ENCODE data around the gene PWWP2B. TPM values are rescaled to one million over a fixed set of nuclear protein-coding genes. Genes with fewer than 3 reads are reported as not detected.

PWWP2B gene
- total RNA-seq, 1 experiment from 2014 or later: 10.0 TPM

GRCh38 chr10:132353456-132354355, 43.3 kb upstream of the PWWP2B start:
- no peaks in the 10 kb centered on the region for H3K9me3 Mint-ChIP-seq (ENCODE audit: unreplicated experiment)
- intact Hi-C loops (cut with micrococcal nuclease): loop anchor here (5.0 kb wide), 1 partner anchor 46 kb away; the partner anchor contains the start of gene STK32C
- no TSS peak for BruUV-seq (replicated peaks)
- no peak for DNase-seq (ENCODE audit: unreplicated experiment)
- H3K4me1 Mint-ChIP-seq (ENCODE audit: insufficient read depth, unreplicated experiment): no peaks in the 10 kb centered on the region
- H3K27me3 Mint-ChIP-seq (ENCODE audit: insufficient read depth, unreplicated experiment): no peaks in the 10 kb centered on the region
- no peak for TF ChIP-seq CTCF (IDR thresholded peaks at IDR 0.05; ENCODE audit: unreplicated experiment)
- peaks cover 10% of the 10 kb centered on the region for H3K36me3 Mint-ChIP-seq (ENCODE audit: insufficient read depth, unreplicated experiment)
- H3K4me3 Mint-ChIP-seq (ENCODE audit: unreplicated experiment): no peak overlapping the region
- POLR2A ChIA-PET: no interaction called here
- CTCF ChIA-PET: interaction anchor here (0.6 to 1.9 kb wide), 18 partner anchors 7 to 162 kb away, joined by 3 to 14 read pairs (median 4); no protein-coding TSS in a partner anchor
- H3K27ac Mint-ChIP-seq (ENCODE audit: low read depth, unreplicated experiment): no peak overlapping the region

- CTCF ChIA-PET: interaction anchor here (0.6 to 3.6 kb wide), 5 partner anchors 13 to 455 kb away, joined by 3 to 13 read pairs (median 3); no protein-coding TSS in a partner anchor
- Mint-ChIP-seq H3K9me3 (ENCODE audit: unreplicated experiment) (no peaks in the 10 kb centered on the region), H3K36me3 (ENCODE audit: insufficient read depth, unreplicated experiment) (peaks cover 10% of the 10 kb centered on the region)
These were observed 42.5 kb upstream of the PWWP2B start for GRCh38 chr10:132354356-132355094.

GRCh38 chr10:132355297-132355696, 41.7 kb upstream of the PWWP2B start:
- ChIA-PET POLR2A (no interaction called here), CTCF (interaction anchor here (0.6 to 3.6 kb wide), 3 partner anchors 97 to 456 kb away, joined by 3 to 13 read pairs (median 4); no protein-coding TSS in a partner anchor)
- no peak overlapping the region for H3K4me3 Mint-ChIP-seq (ENCODE audit: unreplicated experiment)
- no peak for TF ChIP-seq CTCF (IDR thresholded peaks at IDR 0.05; ENCODE audit: unreplicated experiment)
- no TSS peak for BruUV-seq (replicated peaks)
- no peak for DNase-seq (ENCODE audit: unreplicated experiment)
- intact Hi-C loops (cut with micrococcal nuclease): no loop called here
- H3K36me3 Mint-ChIP-seq (ENCODE audit: insufficient read depth, unreplicated experiment): peaks cover 10% of the 10 kb centered on the region
- no peak overlapping the region for H3K27ac Mint-ChIP-seq (ENCODE audit: low read depth, unreplicated experiment)
- H3K27me3 Mint-ChIP-seq (ENCODE audit: insufficient read depth, unreplicated experiment): no peaks in the 10 kb centered on the region
- H3K9me3 Mint-ChIP-seq (ENCODE audit: unreplicated experiment): no peaks in the 10 kb centered on the region
- no peaks in the 10 kb centered on the region for H3K4me1 Mint-ChIP-seq (ENCODE audit: insufficient read depth, unreplicated experiment)

More at GRCh38 chr10:132354356-132355094, 42.5 kb upstream of the PWWP2B start:
- no peak for TF ChIP-seq CTCF (IDR thresholded peaks at IDR 0.05; ENCODE audit: unreplicated experiment)
- no peak overlapping the region for H3K27ac Mint-ChIP-seq (ENCODE audit: low read depth, unreplicated experiment)
- H3K4me3 Mint-ChIP-seq (ENCODE audit: unreplicated experiment): no peak overlapping the region
- intact Hi-C loops (cut with micrococcal nuclease): loop anchor here (5.0 kb wide), 1 partner anchor 47 kb away; the partner anchor contains the start of gene STK32C
- no TSS peak for BruUV-seq (replicated peaks)
- DNase-seq (ENCODE audit: unreplicated experiment): no peak
- H3K27me3 Mint-ChIP-seq (ENCODE audit: insufficient read depth, unreplicated experiment): no peaks in the 10 kb centered on the region
- no peaks in the 10 kb centered on the region for H3K4me1 Mint-ChIP-seq (ENCODE audit: insufficient read depth, unreplicated experiment)
- POLR2A ChIA-PET: no interaction called here

- Mint-ChIP-seq H3K27me3 (ENCODE audit: insufficient read depth, unreplicated experiment) (no peaks in the 10 kb centered on the region), H3K9me3 (ENCODE audit: unreplicated experiment) (no peaks in the 10 kb centered on the region), H3K4me3 (ENCODE audit: unreplicated experiment) (no peak overlapping the region), H3K36me3 (ENCODE audit: insufficient read depth, unreplicated experiment) (peaks cover 10% of the 10 kb centered on the region), H3K4me1 (ENCODE audit: insufficient read depth, unreplicated experiment) (no peaks in the 10 kb centered on the region), H3K27ac (ENCODE audit: low read depth, unreplicated experiment) (no peak overlapping the region)
- intact Hi-C loops (cut with micrococcal nuclease): no loop called here
- no TSS peak for BruUV-seq (replicated peaks)
- TF ChIP-seq CTCF (IDR thresholded peaks at IDR 0.05; ENCODE audit: unreplicated experiment): no peak
- POLR2A ChIA-PET: no interaction called here
- CTCF ChIA-PET: interaction anchor here (0.6 to 3.6 kb wide), 5 partner anchors 8 to 284 kb away, joined by 3 to 13 read pairs (median 4); no protein-coding TSS in a partner anchor
- no peak for DNase-seq (ENCODE audit: unreplicated experiment)
These were observed 41.2 kb upstream of the PWWP2B start for GRCh38 chr10:132355754-132356153.

All from MCF 10A (cell line).